ENCODE measurements around the gene IL17REL.

IL17REL gene

DNA sequence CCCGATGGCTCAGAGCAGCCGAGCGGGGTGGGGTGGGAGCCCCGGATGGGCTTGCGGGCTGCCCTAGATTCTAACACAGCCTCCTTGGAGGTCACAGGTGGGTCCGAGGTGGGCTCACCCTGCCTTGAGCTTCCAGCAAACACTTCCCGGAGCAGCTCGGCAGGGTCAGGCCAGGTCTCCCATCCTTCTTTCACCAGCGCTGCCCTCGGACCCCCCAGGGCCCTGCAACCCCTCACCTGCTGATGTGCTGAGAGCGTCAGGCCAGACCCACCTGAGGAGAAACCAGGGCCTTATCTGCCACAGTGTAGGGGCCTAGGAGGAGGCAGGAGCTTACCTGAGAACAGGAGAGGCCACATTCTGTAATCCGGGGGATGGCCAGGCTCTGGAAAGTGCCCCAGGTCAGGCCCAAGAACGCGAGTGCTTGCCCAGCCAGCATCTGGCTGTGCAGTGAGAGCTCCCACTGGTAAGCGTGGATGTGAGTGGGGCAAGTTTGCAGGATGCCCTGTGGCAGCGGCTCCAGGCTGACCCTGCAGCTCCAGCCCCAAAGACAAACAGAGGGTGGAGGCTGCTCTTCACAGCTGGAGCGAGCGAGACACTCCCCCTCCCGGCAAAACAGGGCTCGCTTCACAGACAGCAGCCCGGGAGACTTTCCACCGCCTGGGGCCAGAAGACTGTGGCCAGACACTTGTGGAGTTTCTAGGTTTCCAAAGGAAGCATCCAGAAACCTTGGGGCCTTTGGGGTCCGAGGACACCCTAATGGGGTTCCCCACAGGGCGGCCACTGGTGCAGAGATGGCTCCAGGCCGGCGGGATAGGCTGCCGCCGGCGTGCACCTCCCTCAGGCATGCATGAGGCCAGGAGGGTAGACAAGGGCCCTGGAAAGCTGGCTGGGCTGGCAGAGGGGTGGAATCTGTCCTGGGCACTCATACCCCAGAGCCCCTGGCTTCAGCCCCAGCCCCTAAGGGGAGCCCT is at the start of gene IL17REL:
TSS of gene IL17REL (minus strand) at position 555 of the 971 bp plus-strand sequence. CDS start at position 436, 119 bp downstream.
- no peak for DNase-seq

DNA sequence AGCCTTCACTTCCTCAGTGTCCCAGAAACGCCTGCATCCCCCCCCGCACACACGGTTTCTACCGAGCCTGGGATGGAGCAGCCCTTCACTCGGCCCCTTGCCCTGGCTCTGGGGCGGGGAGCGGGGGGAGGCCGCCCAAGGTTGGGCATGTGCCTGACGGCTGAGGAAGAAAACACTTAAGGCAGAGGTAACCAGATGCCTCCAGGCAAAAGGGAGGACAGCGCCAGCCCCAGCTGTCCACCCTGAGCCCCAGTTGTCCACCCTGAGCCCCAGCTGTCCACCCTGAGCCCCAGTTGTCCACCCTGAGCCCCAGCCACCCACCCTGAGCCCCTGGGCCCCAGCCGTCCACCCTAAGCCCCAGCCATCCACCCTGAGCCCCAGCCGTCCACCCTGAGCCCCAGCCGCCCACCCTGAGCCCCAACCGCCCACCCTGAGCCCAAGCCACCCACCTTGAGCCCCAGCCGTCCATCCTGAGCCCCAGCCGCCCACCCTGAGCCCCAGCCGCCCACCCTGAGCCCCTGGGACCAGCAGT is 49.3 kb upstream of the IL17REL start:
- DNase-seq: no peak

DNA sequence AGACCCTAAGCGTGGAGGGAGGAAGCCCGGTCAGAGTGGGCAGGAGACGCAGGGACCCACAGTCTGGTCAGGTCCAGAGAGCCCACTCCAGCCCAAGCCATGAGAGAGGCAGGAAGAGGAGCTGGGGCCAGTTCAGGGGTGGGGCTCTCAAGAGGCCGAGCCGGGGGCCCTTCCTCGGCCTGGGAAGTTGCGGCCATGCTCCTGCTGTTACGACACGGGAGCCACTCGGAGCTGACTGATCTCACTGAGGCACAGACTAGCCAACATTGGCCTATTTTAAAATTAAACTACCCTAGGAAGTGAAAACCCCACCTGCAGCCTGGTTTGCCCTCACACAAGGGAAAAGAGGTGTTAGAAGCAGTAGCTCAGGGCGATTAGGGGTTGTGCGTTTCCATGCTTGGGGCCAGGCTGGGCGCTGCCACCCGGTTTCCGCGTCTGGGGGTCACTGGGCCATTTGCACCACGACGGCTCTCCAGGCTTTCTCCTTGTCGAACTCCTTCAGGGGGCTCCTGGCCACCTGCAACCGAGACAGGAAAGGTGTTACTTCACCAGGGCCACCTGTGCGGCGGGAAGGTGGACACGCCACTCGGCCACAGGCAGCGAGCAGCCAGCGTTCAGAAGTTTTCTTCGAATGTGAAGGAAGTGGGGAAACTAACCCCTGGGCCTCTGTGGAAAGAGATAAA is 48.7 kb upstream of the IL17REL start:
- no peak for DNase-seq

DNA sequence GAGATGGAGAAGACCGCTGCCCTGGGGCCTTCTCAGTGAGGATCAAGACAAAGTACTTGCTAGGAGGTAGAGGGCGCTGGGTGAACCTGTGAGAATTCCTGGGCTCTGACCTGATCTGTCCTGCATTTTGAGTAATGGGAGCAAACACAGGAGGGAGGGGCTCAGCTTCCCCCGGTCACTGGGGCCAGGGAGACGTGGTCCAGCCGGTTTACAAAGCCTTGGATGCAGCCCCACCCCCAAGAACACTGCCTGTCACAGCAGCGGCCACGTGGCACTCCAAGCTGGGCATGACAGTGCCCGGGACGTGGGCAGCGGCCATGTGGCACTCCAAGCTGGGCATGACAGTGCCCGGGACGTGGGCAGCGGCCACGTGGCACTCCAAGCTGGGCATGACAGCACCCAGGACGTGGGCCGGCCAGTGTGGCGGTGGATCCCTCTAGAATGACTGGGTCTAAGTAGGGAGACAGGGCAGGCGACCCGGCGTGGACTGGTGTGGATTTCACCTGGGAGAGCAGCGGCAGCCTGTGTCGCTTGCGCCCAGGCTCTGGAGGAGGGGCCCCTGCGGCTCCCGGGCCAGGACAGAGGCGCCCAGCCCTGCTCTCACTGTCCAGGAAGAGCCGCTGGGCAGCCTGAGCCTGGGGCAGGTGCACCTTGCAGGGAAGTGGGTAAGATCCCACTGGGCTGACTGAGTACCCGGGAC is 48.0 kb upstream of the IL17REL start:
- DNase-seq: no peak

DNA sequence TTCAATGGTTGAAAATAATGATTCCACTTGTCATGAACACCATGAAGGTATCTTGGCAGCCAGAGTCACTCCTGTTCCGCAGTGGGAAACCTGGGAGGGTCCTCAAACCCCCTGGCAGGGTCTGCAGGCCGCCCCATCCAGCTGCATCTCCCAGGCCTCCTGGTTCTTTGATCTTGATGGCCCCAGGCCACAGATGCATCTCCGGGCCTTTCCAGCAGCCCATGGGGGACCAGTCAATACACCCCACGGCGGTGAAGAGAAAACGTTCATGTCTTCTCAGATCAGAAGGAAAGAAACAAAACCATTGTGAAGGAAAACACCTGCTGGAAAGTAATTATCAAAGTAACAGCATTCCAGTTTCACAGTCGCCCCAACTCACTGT is 47.3 kb upstream of the IL17REL start:
- DNase-seq: no peak

DNA sequence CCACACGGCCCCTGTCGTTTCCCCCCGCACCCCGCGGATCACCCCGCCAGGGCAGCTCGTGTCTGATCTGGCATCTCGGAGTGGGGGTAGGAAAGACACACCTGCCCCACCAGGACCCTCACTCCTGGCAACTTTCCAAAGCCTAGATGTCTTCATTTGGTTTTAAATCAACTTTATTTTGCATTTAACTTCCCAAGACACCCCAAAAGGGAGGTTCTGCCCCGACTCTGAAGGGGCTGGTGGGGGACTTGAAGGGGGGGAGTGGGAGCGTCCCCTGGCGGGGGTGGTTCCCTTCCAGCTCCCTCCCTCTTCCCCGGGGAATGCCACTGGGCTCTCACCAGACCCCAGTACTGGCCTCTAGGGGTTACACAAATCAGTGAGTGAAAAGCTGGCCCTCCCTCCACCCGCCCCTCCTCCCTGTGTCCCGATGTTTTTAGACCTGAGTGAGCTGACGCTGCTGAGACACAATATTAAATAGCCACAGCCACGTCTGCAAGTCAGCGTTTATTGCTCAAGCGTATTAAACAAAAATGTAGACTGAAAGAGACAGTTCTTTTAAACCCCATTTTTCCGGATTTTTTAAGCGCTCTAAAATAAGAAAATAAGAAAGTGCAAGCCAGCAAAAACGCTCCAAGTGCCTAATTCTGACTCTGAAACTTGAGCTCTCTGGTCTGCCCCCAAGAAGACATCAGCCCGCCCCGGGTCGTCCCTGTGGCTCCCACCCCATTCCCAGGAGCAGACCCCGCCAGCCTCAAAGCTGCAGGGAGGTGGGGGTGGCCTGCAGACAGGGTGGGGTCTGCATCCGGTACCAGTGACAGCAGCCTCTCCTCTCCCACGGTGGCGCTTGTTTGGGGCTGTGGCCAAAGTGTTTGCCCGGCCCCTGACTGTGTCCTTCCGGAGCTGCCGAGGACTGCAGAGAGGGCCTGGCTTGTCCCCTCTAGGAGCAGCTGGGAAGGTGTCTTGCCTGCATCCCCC is 46.6 kb upstream of the IL17REL start:
- DNase-seq: no peak

DNA sequence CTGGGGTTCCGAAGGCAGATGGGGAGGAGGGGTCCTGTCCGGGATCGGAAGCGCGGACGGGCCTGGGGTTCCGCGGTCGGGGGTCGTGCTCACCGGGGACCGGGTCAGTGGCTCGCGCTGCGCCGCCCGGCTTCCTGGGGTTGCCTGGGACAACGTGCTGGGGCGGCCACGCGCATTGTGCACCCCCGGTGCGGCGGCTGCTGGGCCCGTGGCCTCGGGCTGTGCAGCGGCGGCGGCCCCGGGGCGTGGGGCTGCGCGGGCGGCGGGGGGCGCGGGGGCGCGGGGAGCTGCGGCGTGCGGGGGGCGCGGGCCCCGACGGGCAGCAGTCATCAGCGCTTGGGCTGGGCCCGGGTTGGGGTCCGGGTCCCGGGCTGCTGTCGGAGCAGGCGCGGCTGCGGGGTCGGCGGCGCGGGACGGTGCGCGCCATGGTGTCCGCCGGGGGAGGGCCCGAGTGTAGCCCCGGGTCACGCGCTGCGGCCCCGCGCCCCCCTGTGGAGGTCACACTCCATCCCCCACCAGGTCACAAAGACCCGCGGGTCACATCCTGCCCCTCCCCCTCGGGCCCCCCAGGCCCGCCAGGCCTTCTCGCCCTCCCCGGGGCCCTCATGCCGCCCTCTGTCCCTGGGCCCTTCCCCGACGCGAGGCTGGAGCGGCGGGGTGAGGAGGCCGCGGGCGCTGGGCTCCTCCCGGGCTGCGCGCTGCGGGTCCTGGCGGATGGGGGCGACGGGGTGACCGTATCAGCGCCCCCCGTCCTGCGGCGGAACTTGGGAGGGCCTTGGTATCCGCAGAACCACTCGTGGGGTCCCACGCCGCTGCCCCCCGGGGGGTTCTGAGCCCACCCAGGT is 45.7 kb upstream of the IL17REL start, which contains the start of gene TTLL8:
TSS of gene TTLL8 (minus strand) at position 238 of the 845 bp plus-strand sequence.
- DNase-seq: no peak

DNA sequence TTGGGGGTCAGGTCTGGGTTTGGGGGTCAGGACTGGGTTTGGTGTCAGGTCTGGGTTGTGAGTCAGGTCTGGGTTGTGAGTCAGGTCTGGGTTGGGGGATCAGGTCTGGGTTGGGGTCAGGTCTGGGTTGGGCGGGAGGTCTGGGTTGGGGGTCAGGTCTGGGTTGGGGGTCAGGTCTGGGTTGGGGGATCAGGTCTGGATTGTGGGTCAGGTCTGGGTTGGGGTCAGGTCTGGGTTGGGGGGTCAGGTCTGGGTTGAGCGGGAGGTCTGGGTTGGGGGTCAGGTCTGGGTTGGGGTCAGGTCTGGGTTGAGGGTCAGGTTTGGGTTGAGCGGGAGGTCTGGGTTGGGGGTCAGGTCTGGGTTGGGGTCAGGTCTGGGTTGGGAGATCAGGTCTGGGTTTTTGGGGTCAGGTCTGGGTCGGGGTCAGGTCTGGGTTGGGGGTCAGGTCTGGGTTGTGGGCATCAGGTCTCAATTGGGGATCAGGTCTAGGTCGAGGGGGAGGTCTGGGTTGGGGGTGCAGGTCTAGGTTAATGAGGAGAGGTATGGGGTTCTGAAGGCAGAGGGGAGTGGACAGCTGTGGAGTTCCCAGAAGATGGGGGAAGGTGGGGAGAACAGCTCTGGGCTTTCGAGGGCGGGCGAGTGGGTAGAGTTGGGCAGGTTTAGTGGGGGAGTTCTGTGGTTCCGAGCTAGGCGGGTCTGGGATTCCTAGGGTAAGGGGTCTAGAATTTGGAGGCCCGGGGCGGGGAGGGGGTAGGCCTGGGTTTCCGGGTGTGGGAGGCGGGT is 44.9 kb upstream of the IL17REL start:
- no peak for DNase-seq

DNA sequence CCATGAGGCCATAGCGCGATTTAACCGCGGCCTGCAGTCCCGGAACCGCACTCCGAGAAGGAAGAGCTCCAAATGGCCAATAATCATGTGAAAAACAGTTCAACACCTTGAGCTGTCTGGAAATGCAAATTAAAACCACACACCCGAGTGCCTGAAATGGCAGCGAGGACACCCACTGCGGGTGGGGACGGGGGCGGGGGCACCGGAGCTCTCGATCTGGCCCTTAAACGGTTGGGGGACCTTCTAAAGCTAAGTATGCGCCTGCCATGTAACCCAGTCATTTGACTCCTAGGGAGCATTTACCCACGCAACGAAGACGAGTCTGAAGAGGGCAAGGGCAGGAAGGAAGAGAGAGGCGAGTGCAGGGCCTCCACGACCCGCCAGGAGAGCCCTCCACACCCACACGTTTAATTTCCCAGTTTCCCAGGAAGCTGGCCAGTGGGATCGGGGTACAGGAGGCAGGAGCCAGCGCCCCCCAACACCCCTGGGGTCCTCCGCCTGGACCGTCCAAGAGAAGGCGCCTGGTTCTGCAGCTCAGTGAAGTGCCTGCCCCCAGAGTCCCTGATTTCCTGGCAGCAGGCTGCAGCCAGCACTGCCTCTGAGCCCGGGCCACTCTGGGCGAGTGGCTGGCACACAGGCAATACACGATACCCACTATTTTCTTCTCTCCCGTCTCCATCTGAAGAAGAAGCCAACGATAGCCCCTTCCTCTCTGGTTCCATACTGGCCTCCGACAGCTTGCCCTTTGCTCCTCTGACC is 43.8 kb upstream of the IL17REL start:
- no peak for DNase-seq

DNA sequence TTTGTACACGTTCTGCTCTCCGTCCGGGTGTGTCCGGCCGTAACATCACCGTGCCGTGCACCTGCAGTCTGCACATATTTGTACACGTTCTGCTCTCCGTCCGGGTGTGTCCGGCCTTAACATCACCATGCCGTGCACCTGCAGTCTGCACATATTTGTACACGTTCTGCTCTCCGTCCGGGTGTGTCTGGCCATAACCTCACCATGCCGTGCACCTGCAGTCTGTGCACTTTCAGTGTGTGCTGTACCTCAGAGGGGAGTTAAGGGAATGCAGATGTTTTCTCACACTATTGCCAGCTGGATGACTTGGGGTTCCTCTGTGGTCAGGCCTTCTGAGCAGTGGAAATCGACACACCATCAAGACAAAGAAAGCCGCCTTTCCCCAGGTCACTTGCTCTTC is 41.3 kb upstream of the IL17REL start:
- DNase-seq: no peak

DNA sequence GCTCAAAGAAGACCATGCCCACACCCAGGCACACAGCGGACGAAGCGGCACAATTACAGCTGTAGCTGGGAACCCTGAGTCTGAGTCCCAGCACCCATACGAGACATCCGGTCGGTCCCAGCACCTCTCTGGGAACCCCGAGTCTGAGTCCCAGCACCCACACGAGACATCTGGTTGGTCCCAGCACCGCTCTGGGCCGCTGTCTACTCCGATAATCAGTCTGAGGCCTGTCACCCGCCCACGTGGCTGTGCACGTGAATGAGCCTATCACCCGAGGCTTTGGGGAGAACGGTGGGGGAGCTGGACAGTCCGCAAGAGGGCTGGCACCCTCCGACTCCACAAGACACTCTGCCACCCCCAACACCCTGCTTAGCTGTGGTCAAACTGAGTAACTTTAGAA is 39.4 kb upstream of the IL17REL start:
- no peak for DNase-seq

DNA sequence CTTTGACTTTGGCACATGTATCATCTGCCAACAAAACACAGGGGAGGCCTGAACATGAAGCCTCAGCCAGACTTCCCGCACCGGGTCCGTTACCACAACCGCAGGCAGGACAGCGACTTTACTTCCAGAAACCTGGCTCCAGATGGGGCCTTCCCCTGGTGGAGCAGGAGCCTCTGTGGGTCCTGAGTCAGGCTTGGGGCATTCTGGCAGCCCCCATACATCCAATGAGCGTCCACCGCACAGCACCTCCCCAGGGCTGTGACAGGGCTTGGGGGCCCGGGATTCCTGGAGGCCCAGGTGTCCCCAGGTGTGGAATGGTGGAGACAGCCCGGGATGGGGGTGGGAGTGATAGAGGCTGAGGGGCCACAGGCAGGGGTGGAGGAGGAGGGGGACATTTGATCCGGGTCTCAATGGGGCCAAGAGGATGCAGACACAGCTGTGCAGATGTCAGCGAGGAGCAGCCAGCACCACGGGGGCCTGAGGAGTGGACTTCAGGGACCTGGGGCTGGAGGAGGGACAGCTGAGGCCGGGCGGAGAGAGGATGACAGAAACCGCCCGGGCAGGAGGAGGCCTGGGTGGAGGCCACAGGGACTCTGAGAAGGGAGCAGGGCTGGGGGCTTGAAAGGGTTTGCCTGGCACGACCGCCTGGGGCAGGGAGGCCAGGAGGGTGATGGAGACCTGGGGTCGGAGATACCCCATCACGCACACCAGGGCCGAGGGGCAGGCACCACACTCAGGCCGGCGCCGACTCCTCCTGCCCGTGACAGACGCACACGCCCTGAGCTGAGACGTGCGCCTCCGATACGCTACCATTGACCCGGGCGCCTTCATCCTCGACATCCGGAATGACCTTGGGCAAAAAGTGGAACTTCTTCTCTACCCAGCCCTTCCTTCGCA is 37.0 kb upstream of the IL17REL start:
- no peak for DNase-seq

DNA sequence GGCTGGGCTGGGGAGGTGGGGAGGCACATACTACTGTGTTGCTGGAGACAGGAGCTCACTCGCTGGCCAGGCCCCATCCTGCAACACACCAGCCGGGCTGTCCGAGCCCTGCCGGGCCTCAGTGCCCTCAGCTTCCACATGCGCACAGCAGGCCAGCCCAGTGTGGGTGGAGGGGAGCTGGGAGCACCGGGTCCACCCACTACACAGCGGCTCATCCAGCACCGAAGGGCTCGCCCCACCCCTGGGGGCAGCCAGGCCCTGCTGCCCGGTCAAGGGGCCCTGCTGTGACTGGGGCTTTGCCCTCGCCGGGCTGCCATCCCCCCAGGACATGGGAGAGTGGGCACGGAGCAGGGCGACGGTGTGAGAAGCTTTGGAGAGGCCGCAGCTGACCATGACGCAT is 36.3 kb upstream of the IL17REL start:
- no peak for DNase-seq

DNA sequence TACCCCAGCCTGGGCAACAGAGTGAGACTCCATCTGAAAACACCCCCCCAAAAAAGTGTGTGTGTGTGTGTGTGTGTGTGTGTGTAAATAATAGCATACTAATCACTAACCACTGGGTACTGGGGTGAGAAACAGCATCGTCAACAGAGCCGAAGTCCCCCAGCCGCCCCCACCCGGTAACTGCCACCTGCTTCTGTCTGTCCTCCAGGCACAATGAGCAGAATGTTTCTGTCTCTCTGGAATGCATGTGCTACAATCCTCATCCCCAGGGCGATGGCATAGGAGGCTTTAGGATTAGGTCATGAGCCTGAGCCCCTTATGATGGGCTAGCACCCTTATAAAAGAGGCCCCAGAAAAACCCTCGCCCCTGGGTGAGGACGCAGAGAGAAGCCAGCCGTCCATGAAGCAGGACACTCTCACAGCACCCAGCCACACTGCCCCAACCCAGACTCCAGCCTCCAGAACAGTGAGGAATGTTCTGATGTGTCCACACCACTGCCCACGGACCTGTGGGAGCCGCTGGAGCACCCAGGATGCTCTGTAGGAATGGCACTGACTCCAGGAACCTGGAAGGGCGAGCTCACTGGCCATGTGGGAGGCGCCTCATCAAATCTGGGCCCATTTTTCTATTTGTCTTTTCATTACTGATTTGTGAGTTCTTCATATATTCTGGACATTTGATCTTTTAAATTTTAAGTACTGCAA is 35.6 kb upstream of the IL17REL start:
- no peak for DNase-seq

DNA sequence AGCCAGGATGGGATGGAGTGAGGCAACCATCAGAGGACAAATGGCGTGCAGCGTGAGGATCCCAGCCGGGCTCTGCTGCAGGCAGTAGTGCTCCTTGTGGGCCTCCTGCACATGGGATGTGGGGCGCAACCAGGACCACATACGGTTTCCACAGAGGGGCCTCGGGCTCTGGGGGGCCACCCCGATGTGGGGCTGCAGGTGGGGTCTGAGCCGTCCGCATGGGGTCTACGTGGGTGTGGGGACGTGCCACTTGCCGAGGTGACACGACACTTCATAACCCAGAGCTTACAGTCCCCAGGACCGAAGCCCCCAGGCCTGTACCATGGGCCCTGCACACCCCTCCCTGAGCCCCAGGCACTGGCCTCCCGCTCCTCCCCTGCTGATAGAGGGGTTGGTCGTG is 34.8 kb upstream of the IL17REL start:
- DNase-seq: no peak

DNA sequence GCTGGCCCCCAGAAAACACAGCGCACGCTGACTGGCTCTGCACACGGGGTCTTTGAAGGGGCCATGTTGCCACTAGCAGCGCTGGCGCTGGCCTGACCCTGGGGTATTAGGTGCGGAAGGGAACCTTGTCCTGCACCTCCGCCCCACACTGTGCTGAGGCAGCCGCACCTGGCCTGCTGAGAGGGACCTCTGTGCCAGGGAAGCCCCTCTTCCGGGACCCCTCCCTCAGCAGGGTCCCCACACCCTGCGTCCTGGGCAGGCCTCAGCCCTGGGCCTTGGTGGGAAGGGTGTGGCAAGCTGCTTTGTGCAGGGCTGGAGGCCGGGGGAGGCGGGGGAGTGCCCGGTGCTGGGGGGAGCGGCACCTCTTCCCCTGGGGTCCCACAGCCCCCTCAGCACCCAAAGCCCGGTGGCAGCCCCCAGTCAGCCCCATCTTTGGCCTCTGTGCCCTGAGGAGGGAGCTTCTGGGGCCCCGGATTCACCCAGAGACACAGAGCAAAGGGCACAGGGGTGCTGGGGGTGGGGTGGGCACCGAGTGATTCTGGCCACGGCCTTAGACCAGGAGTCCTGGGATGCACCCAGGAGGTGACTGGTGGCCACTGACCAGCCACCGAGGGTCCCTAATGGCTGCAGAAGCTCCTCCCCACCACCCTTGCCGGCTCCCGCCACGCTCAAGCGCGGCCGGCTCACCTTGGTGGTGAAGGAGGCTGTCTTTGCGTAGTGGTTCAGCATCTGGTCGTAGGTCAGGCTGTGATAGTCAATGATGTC is 34.1 kb upstream of the IL17REL start:
- DNase-seq: no peak

DNA sequence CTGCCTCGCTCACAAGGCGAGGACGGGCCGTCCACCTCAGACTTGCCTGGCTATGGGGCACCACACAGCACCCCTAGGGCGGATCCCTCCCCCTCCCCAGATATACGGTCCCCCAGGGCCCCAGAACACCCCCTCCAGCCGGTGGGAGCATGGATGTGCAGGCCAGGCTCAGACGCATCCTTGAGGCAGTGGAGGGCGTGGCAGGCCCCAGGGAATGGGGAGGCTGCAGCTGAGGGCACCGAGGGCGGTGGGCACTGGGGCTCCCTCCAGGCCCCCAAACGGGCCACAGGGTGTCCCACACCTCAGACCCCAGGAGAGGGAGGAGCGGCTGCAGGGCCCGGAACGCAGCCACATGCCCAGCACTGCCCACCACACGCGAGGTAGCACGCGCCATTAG is 33.5 kb upstream of the IL17REL start:
- no peak for DNase-seq

Data from activated T-cell treated with anti-CD3 and anti-CD28 coated beads for 4 hours (primary cell).